ENCODE data around the gene TNC.
A peak's percentile ranks its signal among the peaks of the same experiment; 100 is the strongest.

TNC gene

GRCh38 chr9:115005322-115005721 lies 112.6 kb downstream of the TNC start:
- no peak for DNase-seq

GRCh38 chr9:115004545-115004944 lies 113.4 kb downstream of the TNC start:
- no peak for DNase-seq

- DNase-seq: peak; percentile 25
Observed at GRCh38 chr9:115002371-115003120, 115.4 kb downstream of the TNC start.

GRCh38 chr9:115000217-115000639 lies 117.7 kb downstream of the TNC start:
- no peak for DNase-seq

GRCh38 chr9:114998326-114998725 lies 119.6 kb downstream of the TNC start:
- DNase-seq: no peak

GRCh38 chr9:114995681-114996221 lies 122.2 kb downstream of the TNC start:
- DNase-seq: peak; percentile 94

- DNase-seq: no peak
Observed at GRCh38 chr9:114994768-114995167, 123.2 kb downstream of the TNC start.

- DNase-seq: no peak
Observed at GRCh38 chr9:114991861-114992260, 126.1 kb downstream of the TNC start.

- no peak for DNase-seq
Observed at GRCh38 chr9:114990901-114991300, 127.1 kb downstream of the TNC start.

GRCh38 chr9:114989600-114990410 lies 128.2 kb downstream of the TNC start:
- no peak for DNase-seq

- DNase-seq: no peak
Observed at GRCh38 chr9:114988962-114989599, 128.9 kb downstream of the TNC start.

GRCh38 chr9:114987116-114987515 lies 130.8 kb downstream of the TNC start:
- no peak for DNase-seq

GRCh38 chr9:114985959-114986501 lies 131.9 kb downstream of the TNC start:
- no peak for DNase-seq

GRCh38 chr9:114981063-114981462 lies 136.9 kb downstream of the TNC start:
- no peak for DNase-seq

GRCh38 chr9:114973216-114973615 lies 144.7 kb downstream of the TNC start:
- no peak for DNase-seq

- no peak for DNase-seq
Observed at GRCh38 chr9:114972510-114973136, 145.3 kb downstream of the TNC start.
